ENCODE data around the gene CIROP.
"Not testable (repeated sequence)": the region's sequence is repeated elsewhere in the genome, so short reads cannot be mapped to it uniquely, and the experiment has no call there.

Gene CIROP

GRCh38 chr14:23114120-23114458, 9.3 kb upstream of the CIROP start:
- no peak for DNase-seq (ENCODE audit: low spot score)

GRCh38 chr14:23113431-23114119, 8.8 kb upstream of the CIROP start:
- DNase-seq (ENCODE audit: low spot score): no peak

DNA sequence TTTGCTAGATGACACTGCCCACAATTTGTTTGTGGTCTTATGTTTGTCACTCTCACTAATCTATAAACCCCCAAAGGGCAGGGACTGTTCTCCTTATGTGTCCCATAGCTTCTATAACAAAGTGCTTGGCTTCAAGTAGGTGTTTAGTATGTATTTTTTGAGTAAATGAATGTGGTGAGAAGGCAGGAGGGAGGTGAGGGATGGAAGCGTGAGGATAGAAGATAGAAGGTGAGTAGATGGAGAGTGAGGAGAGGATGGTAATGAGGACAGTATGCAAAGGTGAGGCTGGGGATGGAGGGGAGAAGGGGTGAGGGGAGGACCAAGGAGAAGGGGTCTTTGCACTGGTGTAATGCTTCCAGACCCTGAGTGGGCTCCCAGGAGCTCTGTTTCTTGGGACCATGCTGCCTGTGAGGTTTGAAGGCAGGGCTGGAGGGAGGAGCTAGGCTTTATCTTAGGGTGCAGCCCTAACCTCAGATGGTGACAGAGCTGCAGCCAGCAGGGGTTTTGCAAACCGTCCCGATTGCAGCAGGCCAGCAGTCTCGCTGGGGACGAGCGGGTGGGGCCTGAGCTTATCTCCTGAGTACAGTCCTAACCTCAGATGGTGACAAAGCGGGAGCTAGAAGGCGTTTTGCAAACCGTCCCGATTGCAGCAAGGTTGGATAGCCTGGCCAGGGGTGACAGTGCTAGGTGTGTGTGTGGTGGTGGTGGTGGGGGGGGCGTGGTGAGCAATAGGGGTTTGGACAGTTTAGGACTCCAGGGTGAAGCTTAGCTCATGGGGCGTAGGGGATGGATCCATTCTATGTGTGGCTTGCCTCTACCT, 7.8 kb upstream of the CIROP start:
- DNase-seq (ENCODE audit: low spot score): no peak

DNA sequence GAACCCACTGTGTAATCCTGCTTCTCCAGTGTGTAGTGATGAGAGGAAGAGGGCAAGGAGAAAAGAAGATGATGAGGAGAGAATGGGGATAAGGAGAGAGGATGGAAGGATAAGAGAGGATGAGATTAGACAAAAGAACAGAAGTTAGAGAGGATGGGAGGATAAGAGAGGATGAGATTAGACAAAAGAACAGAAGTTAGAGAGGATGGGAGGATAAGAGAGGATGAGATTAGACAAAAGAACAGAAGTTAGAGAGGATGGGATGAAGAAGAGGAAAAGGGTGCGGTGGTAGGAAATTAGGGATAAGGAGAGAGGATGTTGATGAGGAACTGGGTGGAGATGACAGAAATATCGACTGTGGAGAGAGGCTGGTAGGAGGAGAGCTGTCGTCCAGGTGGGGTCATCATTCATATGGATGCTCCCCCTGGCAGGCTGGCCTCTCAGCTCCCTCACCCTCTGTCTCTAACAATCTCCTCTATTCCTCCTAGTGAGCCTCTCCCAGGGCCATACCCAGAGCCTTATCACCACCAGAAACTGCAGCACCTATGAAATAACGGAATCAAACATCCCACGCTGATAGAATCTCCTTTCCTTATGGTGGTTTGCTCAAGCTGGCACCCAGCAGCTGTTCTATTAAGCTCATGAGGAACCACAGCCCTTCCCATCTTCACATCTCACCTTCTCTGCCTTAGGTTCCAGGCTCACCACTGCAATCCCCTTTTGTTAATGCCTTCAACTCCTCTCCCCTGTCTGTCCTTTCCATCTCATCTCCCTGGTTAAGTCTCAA, 6.0 kb upstream of the CIROP start:
- DNase-seq (ENCODE audit: low spot score): no peak

DNA sequence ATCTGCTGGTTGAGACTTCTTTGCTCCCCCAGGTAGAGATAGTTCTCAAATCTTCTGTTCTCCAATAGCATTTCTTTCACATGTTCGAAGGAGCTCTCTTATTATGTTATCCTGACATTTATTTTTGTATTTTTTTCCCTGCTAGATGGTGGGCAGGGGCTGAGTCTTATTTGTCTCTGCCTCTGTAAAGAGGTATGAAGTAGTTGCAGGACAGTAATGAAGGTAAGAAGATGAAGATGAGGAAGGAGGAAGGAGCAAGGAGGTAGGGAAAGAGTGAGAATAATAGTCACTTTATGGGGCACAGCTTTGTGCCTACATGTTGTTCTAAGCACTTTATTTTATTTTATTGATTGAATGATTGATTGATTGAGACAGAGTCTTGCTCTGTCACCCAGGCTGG, 5.0 kb upstream of the CIROP start:
- DNase-seq (ENCODE audit: low spot score): no peak

DNA sequence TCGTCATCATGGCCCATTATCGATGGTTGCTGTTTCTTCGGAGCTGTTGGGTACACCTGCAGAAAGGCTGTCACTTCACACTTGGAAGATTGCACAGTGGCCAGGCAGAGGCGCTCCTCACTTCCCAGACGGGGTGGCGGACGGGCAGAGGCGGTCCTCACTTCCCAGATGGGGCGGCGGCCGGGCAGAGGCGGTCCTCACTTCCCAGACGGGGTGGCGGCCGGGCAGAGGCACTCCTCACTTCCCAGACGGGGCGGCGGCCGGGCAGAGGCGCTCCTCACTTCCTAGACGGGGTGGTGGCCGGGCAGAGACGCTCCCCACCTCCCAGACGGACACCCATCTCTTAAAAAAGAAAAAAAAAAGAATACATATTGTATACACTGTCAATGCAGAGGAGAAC, 3.4 kb upstream of the CIROP start:
- not testable (repeated sequence) for DNase-seq (ENCODE audit: low spot score)

GRCh38 chr14:23107620-23108019, 2.8 kb upstream of the CIROP start:
- DNase-seq (ENCODE audit: low spot score): not testable (repeated sequence)

- no peak for DNase-seq (ENCODE audit: low spot score)
These were observed 1.9 kb upstream of the CIROP start for GRCh38 chr14:23106747-23107045.

DNA sequence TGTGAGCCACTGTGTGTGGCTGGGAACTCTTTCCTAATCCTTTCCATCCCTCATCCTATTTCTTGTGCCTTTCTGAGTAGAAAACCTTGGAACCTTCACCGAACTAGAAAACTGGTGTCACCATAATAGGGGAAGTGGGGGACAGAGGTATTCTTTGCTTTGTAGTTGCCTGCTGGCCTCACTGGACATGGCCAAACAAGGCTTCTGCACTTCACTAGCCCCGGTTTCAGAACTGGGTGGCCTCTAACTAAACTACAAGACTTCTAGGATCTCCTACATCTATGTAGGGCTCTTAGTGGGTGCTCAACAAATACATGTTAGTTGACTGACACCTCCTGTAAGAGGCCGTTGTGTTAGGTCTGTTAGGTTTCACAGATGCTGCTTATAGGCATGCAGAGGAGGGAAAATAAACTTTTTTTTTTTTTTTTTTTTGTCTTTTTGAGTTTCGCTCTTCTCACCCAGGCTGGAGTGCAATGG, 597 bp upstream of the CIROP start:
- DNase-seq (ENCODE audit: low spot score): no peak

DNA sequence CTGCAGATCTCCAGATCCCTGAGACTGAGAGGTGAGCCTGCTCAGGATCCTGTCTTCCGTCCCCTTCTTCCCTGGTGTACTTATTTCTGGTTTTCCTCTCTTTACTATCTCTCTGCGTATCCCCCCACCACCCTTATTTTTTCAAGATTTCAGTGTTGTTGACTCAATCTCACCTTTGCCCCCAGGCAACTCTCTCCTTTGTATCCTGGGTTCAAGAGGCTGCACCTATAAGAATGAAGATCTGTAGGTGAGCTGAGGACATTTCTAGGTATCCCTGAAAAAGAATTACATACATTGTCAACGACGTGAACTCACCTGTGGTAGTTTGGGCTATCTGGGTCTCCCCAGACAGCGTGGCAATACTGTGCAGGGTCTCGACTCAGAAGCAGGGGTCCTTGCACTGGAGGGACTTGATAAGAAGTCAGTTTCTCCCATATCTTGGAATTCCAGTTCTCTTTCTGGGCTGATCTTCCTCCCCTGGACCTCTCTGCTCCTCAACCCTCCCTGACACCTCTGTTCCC, 659 bp downstream of the CIROP start:
- DNase-seq (ENCODE audit: low spot score): no peak

DNA sequence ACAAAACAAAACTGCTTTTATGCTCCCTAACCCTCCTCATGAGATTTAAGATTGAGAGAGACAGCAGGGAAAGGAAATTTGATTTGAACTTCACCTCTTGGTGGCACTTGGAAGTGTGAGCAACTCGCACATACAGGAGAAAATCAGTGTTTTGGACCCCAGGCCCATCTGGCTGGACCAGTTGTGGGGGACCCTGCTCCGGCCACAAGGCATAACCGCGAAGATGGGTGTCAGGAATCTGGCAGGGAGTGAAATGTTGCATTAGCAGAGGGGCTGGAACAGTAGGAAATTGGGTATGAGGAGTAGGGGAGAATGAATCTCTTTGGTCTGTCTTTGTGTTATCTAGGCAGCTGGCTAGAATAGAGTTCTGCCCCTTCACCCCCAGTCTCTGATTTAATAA, 1.2 kb downstream of the CIROP start:
- DNase-seq (ENCODE audit: low spot score): no peak

DNA sequence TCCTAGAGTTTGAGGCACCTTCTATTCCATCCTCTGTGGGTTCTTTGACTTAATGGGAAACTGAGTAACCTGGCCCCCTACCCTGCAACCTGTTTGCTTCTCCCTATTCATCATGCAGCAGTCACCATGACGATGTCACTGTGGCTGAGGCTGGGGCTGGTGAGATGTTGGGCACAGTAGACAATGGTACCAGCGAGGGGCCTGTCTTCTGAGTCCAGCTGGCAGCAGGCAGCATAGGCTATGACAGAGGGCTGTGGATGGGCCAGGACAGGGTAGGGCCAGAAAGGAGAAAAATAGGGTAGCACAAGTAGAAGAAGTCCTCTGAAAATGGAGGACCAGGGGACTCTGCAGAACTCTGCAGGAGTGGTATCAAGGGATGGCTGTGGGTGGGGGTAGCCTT, 2.0 kb downstream of the CIROP start:
- DNase-seq (ENCODE audit: low spot score): no peak

DNA sequence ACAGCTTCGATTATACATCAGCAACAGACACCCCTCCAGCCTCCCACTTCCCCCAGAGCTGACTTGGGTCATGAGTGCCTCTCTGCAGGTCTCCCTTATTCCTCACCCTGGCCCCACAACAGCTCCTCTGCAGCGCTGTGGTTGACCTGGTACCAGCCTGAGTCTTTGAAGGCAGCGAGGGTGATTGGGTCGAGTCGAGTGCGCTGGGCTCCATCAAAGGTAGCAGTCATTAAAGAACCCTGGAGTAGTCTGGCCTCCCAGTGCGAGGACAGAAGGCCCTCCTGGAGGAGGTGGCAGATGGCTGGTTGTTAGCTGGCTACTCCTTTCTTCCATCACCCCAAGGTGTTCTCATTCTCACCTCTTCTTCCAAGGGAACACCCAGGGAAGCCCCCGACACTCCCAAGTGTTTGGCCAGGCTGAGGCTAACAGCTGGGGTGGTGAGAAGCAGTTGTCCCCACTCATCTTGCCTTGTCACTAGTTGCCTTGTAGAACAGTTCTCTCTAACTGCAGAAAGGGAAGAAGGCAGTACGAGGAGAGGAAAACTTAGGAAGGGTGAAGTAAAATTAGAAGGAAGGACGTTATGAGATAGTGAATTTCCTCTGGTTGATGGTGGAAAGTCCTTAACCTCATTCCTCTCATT, 2.7 kb downstream of the CIROP start:
- no peak for DNase-seq (ENCODE audit: low spot score)

DNA sequence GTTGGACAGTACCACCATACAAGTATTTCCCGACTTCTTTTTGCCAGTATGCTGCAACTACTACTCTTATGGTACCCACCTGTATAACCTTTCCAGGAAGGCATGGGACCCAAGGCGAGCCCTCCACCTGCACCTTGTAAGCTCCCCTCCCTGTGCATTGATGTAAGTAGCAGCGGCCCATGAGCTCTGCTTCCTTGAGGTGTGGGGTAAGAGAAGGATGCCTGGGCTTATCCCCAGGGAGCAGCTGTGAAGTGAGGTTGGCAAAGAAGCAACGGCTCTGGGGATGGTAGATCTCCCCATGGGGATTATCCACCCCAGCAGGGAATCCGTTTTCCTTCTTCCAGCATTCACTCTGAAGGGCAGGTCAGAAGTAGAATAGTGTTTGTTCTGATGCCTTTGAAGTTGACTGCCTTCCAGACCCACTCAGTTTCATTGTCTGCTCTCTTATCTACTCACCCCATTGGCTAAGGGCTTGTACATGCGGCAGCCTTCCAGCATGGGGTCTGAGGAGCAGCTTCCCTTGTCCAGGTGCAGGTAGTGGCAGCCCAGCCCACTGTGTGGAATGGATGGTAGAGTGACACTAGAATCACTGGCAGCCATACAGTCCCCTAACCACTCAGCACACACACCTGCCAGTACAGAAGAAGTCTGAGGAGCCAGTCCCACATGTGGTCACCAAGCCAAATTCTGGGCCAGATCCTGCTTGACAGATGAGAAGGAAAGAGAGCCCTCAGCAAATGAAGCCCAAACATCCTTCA, 3.4 kb downstream of the CIROP start:
- no peak for DNase-seq (ENCODE audit: low spot score)

DNA sequence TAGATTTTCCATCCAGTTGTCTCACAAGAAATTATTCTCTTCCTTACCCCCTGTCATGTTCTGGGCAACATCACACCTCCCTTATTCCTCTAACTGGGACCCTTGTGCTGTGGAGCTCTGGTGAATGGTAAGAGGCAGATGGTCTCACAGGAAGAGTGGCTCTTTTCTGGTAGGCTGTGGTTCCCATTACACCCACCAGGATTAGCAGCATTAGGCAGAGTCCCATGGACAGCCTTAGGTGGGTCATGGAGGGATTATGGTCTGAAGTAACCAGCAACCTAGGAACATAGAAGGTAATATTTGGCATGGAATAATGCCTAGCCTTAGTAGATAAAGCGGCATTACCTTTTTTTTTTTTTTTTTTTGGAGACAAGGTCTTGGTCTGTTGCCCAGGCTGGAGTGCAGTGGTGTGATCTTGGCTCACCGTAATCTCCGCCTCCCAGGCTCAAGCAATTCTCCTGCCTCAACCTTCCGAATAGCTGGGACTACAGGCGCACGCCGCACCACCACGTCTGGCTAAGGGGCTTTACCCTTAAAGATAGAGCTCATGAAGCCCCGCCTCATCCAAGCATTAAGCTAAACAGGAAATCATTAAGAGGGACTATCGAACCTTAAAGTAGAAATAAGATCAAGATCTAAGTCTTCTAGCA, 5.5 kb downstream of the CIROP start:
- no peak for DNase-seq (ENCODE audit: low spot score)

- DNase-seq (ENCODE audit: low spot score): no peak
These were observed 7.0 kb downstream of the CIROP start for GRCh38 chr14:23097786-23098185.

- peak; percentile 97 for DNase-seq (ENCODE audit: low spot score)
These were observed 9.3 kb downstream of the CIROP start, which contains the start of gene C14orf119 for GRCh38 chr14:23095196-23096108. TSS of gene C14orf119 (plus strand) at chr14:23095505. CDS start at chr14:23097659, 2,154 bp downstream.

DNA sequence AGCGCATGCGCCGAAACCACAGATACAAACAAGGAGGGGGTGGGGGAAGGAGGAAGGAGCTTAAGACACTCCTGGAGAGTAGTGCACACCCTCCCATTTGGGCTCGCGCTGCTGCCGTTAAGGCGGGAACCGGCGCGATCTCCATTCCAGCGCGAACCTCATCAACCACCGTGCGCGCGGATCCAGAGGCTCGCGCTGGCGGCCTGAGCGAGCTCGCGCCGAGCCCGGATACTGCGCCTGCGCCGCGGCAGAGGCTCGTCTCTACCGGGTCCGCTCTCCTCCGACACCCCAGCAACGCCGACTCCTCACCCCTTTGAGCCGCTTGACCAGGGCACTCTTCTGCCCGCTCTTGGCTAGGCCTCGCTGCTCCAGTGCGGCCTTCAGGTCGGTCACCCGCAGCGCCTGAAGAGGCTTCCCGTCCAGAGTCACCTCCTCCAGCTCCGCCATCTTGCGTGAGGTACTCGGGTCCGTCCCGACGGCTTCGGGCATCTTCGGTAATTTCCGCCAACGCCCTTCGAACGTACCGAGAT, 10.1 kb downstream of the CIROP start, which contains the start of gene ACIN1:
Gene ACIN1 (minus strand): TSS at position 471 of the 530 bp plus-strand sequence. CDS start 24 bp downstream, at position 447.
- DNase-seq (ENCODE audit: low spot score): peak; percentile 84

GRCh38 chr14:23093991-23094665, 10.7 kb downstream of the CIROP start:
- DNase-seq (ENCODE audit: low spot score): no peak
